GM21576 (cell line): ENCODE measurements around the gene KRTAP9-2.
"Not testable (repeated sequence)": the region's sequence is repeated elsewhere in the genome, so short reads cannot be mapped to it uniquely, and the experiment has no call there.

Experiments used
- ATAC-seq: cut with Tn5 transposase; IDR thresholded peaks from one replicate; pipeline ENCODE4 v1.9.1; 2021; ENCODE audit warnings: mild to moderate bottlenecking, moderate library complexity; ENCODE audit not compliant: unreplicated experiment

The KRTAP9-2 gene

GRCh38 chr17:41226598-41227095 is at the start of gene KRTAP9-2:
Gene KRTAP9-2, plus strand, starts transcription at chr17:41226648. Its CDS starts 7 bp downstream, at chr17:41226655.
- not testable (repeated sequence) for ATAC-seq

- no peak for ATAC-seq
Measured at GRCh38 chr17:41176744-41177387, 49.6 kb upstream of the KRTAP9-2 start.

GRCh38 chr17:41177727-41178271 is 48.6 kb upstream of the KRTAP9-2 start, which contains the start of gene KRTAP4-2:
Gene KRTAP4-2, minus strand, starts transcription at chr17:41178221. Its CDS starts 57 bp downstream, at chr17:41178164.
- no peak for ATAC-seq

DNA sequence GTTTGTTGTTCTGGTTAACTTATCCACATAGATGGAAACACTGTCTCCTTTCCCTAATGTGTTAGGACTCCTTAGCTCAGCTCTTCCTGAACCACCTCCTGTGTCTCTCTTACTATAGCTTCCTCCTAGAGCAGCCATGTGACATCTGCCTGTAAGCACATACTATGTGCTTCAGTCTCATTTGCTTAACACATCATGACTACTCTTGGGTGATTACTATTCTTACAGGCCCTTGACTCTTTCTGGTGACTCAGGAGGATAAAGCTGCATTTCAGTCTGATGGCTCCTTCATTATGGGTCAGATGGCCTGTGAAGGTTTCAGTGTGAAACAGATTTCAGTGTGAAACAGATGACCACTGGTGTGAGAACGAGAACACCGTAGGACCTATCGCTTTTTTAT is 48.1 kb upstream of the KRTAP9-2 start:
- ATAC-seq, result no peak

DNA sequence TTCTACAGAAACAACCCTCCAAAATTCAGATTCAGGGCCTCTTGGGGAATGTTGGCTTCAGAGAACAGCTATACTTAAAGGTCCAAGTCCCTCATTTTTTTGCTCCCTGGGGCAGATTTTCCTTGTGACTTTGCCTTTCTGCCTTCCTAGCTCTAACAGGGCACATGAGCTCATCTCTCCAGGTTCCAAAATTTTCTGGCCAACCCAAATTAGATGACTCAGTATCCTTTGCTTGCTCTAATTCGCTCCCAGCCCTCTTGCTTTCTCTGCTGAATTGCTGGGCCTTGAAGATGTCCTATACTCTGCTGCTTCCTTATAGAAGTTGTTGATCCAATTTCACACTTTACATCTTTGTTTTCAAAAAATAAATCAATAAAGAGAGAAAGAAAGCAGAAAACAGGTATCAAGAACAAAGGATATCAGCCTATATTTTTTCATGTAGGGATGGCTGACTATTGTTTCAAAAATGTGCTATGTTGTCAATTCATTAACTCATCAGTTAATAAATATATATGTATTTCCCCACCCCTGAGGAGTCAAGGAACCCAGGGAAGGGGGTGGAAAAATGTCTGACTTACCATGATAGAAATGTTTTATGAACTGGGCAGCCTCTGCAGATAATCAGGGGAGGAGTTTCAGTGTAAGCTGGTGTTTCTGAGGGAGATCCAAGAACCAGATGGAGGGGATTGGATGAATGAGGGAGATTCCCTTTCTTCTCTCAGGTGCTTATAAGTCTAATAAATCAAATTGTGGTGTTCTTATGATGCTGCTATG is 47.4 kb upstream of the KRTAP9-2 start:
- ATAC-seq, result no peak

- ATAC-seq, result no peak
Measured at GRCh38 chr17:41184480-41184961, 41.9 kb upstream of the KRTAP9-2 start, which contains the start of gene KRTAP4-1. Gene KRTAP4-1, minus strand, starts transcription at chr17:41184911. Its CDS starts 57 bp downstream, at chr17:41184854.

GRCh38 chr17:41185001-41185400 is 41.4 kb upstream of the KRTAP9-2 start:
- ATAC-seq, result no peak

DNA sequence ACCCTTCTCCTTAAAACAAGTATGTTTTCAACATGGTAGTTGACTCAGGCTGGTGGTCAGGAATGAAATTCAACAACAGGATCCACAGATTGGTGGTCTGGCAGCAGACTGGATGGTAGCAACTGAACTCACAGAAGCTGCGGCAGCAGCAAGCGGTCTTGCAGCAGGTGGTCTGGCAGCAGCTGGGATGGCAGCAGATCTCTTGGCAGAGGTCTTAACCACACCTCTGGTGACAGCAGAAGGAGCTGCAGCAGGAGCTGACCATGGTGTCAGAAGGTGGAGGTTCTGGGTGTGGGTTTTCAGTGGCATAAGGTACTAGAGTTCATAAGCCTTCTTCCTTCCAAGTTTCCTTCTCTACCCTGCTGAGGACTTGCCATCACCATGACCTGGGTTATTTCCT is 39.6 kb upstream of the KRTAP9-2 start:
- ATAC-seq, result no peak

DNA sequence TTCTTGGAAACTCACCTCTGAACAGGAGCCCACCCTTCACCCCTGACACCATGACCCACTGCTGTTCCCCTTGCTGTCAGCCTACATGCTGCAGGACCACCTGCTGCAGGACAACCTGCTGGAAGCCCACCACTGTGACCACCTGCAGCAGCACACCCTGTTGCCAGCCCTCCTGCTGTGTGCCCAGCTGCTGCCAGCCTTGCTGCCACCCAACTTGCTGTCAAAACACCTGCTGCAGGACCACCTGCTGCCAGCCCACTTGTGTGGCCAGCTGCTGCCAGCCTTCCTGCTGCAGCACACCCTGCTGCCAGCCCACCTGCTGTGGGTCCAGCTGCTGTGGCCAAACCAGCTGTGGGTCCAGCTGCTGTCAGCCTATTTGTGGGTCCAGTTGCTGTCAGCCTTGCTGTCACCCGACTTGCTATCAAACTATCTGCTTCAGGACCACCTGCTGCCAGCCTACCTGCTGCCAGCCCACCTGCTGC is 36.6 kb upstream of the KRTAP9-2 start, which contains the start of gene KRTAP9-1:
TSS of gene KRTAP9-1 (plus strand) at position 51 of the 482 bp plus-strand sequence. CDS start at position 51, 0 bp downstream.
- ATAC-seq, result not testable (repeated sequence)

GRCh38 chr17:41190328-41190727 is 36.1 kb upstream of the KRTAP9-2 start:
- ATAC-seq, result no peak

GRCh38 chr17:41196068-41196467 is 30.4 kb upstream of the KRTAP9-2 start:
- no peak for ATAC-seq

GRCh38 chr17:41199421-41200078 is 26.9 kb upstream of the KRTAP9-2 start:
- ATAC-seq, result no peak

GRCh38 chr17:41211845-41212466 is 14.5 kb upstream of the KRTAP9-2 start:
- ATAC-seq, result no peak

- ATAC-seq, result no peak
Measured at GRCh38 chr17:41212524-41213169, 13.8 kb upstream of the KRTAP9-2 start.

GRCh38 chr17:41215681-41216080 is 10.8 kb upstream of the KRTAP9-2 start:
- ATAC-seq, result no peak

DNA sequence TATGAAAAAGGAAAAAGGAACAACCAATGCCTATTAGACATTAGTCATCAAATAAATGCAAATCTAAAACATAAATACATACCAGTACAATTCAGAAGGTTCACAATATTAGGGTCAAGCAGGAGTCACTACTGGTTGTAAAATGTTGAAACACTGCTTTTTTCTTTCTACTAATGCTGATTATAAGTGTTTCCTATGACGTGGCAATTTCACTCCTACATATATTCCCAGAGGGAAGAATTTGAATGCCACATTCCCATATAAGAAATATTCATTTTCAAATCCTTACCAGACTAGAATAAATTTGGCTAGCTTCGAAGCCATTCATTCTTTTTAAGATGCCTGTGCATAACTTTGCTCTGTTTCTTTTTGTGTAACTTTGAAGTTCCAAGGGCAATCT is 2.6 kb upstream of the KRTAP9-2 start:
- ATAC-seq, result no peak

DNA sequence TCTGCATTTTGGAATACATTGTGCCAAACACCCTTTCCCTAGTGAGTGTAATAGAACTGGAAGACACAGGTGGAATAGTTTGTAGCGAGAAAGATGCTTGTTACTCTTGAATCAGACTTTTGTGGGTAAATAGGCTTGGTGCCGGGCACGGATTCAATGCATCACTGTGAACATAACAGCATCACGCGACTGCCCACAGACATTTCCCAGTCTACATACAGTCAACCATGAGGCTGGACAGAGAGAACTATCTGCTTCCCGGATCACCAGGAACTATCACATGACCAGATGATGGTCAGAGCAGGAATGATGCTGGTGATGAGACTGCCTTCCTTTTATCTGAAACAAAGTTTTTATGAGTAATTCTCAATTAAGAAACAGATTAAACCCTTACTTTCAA is 397 bp upstream of the KRTAP9-2 start:
- no peak for ATAC-seq

DNA sequence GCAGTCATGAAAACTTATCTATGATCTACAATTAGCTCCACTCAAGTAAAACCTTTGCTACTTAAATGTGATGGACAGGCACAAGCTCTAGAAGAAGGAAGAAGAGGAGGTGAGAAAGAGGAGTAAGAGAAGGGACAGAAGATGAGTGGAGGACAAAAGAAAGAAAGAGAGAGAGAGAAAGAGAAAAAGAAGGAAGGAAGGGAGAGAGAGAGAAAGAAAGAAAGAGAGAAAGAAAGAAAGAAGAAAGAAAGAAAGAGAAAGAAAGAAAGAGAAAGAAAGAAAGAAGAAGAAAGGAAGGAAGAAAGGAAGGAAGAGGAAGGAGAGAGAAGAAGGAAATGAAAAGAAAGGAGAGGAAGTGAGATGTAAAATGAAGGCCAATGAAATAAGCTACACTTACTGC is 3.6 kb downstream of the KRTAP9-2 start:
- no peak for ATAC-seq

DNA sequence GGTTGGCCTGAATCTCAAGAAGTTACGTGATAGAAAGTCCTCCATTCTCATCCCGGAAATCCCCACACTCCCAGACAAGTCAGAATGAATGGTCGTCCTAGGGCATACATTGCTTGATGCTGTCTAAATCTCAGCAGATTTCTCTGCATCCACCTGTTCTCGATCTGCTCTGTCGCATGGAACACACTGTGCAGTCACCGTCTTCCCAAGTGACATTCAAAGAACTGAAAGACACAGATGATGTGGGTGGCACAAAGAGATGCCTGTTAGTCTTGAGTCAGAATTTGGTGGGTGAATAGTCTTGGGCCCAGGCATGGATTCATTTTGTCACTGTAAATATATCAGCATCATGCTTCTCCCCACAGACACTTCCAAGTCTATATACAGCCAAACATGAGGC is 5.3 kb downstream of the KRTAP9-2 start:
- ATAC-seq, result no peak
